A549 (cell line): ENCODE data around the gene KLHL36. TPM values are rescaled to one million over a fixed set of nuclear protein-coding genes. Genes with fewer than 3 reads are reported as not detected.

Experiments
- ATAC-seq, 2 experiments: fragments of 200-7000 bp in 1 of 2; fragments of >200 bp in 1 of 2; cut with Nextera tagmentation in 1 of 2; cut with Tn5 transposase in 1 of 2; 3 replicates each; pipeline versions ENCODE4 v1.8.0 to v1.9.1; 2018 to 2020; ENCODE audit warnings: mild to moderate bottlenecking in 1 of 2, moderate library complexity in 1 of 2
- CTCF ChIA-PET: fragments of 300-600 bp; sonication (Branson Sonifier 250); formaldehyde crosslinking; extraction: SDS; loops from one replicate; lab custom pipeline; 2021; ENCODE audit warnings: antibody characterized with exemption, inconsistent platforms; lab: Yijun Ruan, JAX
- POLR2A ChIA-PET: fragments of 350-600 bp; formaldehyde crosslinking; extraction: SDS; loops from one replicate; lab custom pipeline; 2021; ENCODE audit warnings: antibody characterized with exemption, inconsistent platforms; lab: Yijun Ruan, JAX
- DNase-seq, 2 experiments: peaks; one replicate each; pipeline versions ENCODE4 v3.0.0 to v3.0.0-alpha.2; 2011 to 2016; ENCODE audit warnings: low read depth in 1 of 2, low spot score in 1 of 2
- FAIRE-seq: peaks from 2 replicates; lab custom pipeline; 2011; peaks lifted over from hg19 to GRCh38; lab: Jason Lieb, UNC
- H3K27ac ChIP-seq, 2 experiments: fragments of >200 bp; sonication (Bioruptor Twin); formaldehyde crosslinking; 3 replicates each; pipeline ENCODE4 v1.5.1; 2016 to 2017
- H3K4me1 ChIP-seq: fragments of >200 bp; sonication (Bioruptor Twin); formaldehyde crosslinking; 3 replicates; pipeline ENCODE4 v1.6.1; 2016
- H3K4me2 ChIP-seq: fragments of >200 bp; sonication (Bioruptor Twin); formaldehyde crosslinking; 3 replicates; pipeline ENCODE4 v1.6.1; 2016
- H3K4me3 ChIP-seq: fragments of >200 bp; sonication (Bioruptor Twin); formaldehyde crosslinking; 3 replicates; pipeline ENCODE4 v1.5.1; 2016
- H3K9me3 ChIP-seq: fragments of >200 bp; sonication (Bioruptor Twin); formaldehyde crosslinking; 3 replicates; pipeline ENCODE4 v1.6.1; 2016
- BHLHE40 ChIP-seq: IDR thresholded peaks from 2 replicates; pipeline ENCODE4 v1.6.1; 2012; ENCODE audit warnings: low read depth, low read length, inconsistent platforms
- CBX8 ChIP-seq: fragments of 200-600 bp; sonication (generic); IDR thresholded peaks from 2 replicates; pipeline ENCODE4 v1.6.1; 2016
- CHD2 ChIP-seq: fragments of 150-350 bp; IDR thresholded peaks from 2 replicates; pipeline ENCODE4 v1.6.1; 2014; ENCODE audit warnings: low read length; ENCODE audit not compliant: partially characterized antibody
- CHD4 ChIP-seq: fragments of 200-600 bp; sonication (generic); IDR thresholded peaks from 2 replicates; pipeline ENCODE4 v1.6.1; 2016; ENCODE audit warnings: antibody characterized with exemption, mild to moderate bottlenecking, borderline replicate concordance
- FOSL2 ChIP-seq, 2 experiments: fragments of 450-650 bp in 1 of 2; fragments of >200 bp in 1 of 2; sonication (Bioruptor Twin) in 1 of 2; formaldehyde crosslinking; IDR thresholded peaks; 2 replicates each; pipeline versions ENCODE4 v1.5.0 to v1.6.1; 2016 to 2020; ENCODE audit warnings: mild to moderate bottlenecking in 1 of 2, moderate library complexity in 1 of 2
- GATA3 ChIP-seq: IDR thresholded peaks from 2 replicates; pipeline ENCODE4 v1.6.1; 2012; ENCODE audit warnings: borderline replicate concordance
- HEYL ChIP-seq: fragments of 250-450 bp; sonication (Bioruptor Pico); IDR thresholded peaks from 2 replicates; pipeline ENCODE4 v1.8.0; 2021; ENCODE audit warnings: mild to moderate bottlenecking, moderate library complexity
- HOXA7 ChIP-seq: fragments of 250-450 bp; sonication (Bioruptor Pico); IDR thresholded peaks from 2 replicates; pipeline ENCODE4 v1.5.0; 2020; ENCODE audit warnings: mild to moderate bottlenecking, moderate library complexity
- HOXB13 ChIP-seq: fragments of 250-450 bp; sonication (Bioruptor Pico); IDR thresholded peaks from 2 replicates; pipeline ENCODE4 v1.5.0; 2020; ENCODE audit warnings: low read depth, mild to moderate bottlenecking, moderate library complexity
- HOXB5 ChIP-seq: fragments of 250-450 bp; sonication (Bioruptor Pico); IDR thresholded peaks from 2 replicates; pipeline ENCODE4 v1.5.0; 2020; ENCODE audit warnings: mild to moderate bottlenecking, moderate library complexity
- KDM1A ChIP-seq: fragments of 200-600 bp; sonication (generic); IDR thresholded peaks from 2 replicates; pipeline ENCODE4 v1.6.1; 2016; ENCODE audit warnings: low read depth, mild to moderate bottlenecking
- KDM5A ChIP-seq: fragments of 200-600 bp; sonication (generic); IDR thresholded peaks from 2 replicates; pipeline ENCODE4 v1.6.1; 2016; ENCODE audit warnings: antibody characterized with exemption, mild to moderate bottlenecking
- MAZ ChIP-seq: fragments of 150-350 bp; IDR thresholded peaks from 2 replicates; pipeline ENCODE4 v1.6.1; 2014; ENCODE audit warnings: antibody characterized with exemption, low read depth, low read length, borderline replicate concordance
- NR3C1 ChIP-seq: fragments of >200 bp; sonication (Bioruptor Twin); formaldehyde crosslinking; IDR thresholded peaks from 3 replicates; pipeline ENCODE4 v1.6.1; 2017
- POLR2AphosphoS2 ChIP-seq: conservative IDR thresholded peaks from 2 replicates; pipeline ENCODE4 v1.6.1; 2012; ENCODE audit warnings: low read length, improper control_type of control experiment, inconsistent platforms
- RFX5 ChIP-seq: fragments of 450-650 bp; IDR thresholded peaks from 2 replicates; pipeline ENCODE4 v1.7.1; 2014; ENCODE audit warnings: antibody characterized with exemption, mild to moderate bottlenecking, moderate library complexity
- RNF2 ChIP-seq: fragments of 200-600 bp; sonication (generic); IDR thresholded peaks from 2 replicates; pipeline ENCODE4 v1.6.1; 2016; ENCODE audit warnings: low read depth, mild to moderate bottlenecking, antibody characterized with exemption, moderate library complexity, borderline replicate concordance
- TFCP2L1 ChIP-seq: fragments of 250-450 bp; sonication (Bioruptor Pico); IDR thresholded peaks from 2 replicates; pipeline ENCODE4 v1.5.0; 2021; ENCODE audit warnings: mild to moderate bottlenecking
- TP53 ChIP-seq: fragments of 250-450 bp; sonication (Bioruptor Pico); IDR thresholded peaks from 2 replicates; pipeline ENCODE4 v1.5.0; 2021; ENCODE audit warnings: mild to moderate bottlenecking, moderate library complexity
- ZC3H11A ChIP-seq: fragments of 450-650 bp; IDR thresholded peaks from 2 replicates; pipeline ENCODE4 v1.6.1; 2014; ENCODE audit warnings: antibody characterized with exemption, mild to moderate bottlenecking
- ZFP36 ChIP-seq: fragments of 450-650 bp; IDR thresholded peaks from 2 replicates; pipeline ENCODE4 v1.6.1; 2014; ENCODE audit warnings: borderline replicate concordance; ENCODE audit not compliant: partially characterized antibody
- ZNF302 ChIP-seq: fragments of 250-450 bp; sonication (Bioruptor Pico); IDR thresholded peaks from 2 replicates; pipeline ENCODE4 v1.9.0; 2021; ENCODE audit warnings: inconsistent platforms, mild to moderate bottlenecking, moderate library complexity
- ZSCAN20 ChIP-seq: fragments of 250-450 bp; sonication (Bioruptor Pico); IDR thresholded peaks from 2 replicates; pipeline ENCODE4 v1.8.0; 2022; ENCODE audit warnings: mild to moderate bottlenecking, moderate library complexity
- WGBS: methylation state at CpG from one replicate; pipeline ENCODE4 v1.1.6; 2017; ENCODE audit errors: missing lambda C conversion rate; 5-methylcytosine and 5-hydroxymethylcytosine counted together
- polyA plus RNA-seq, 4 experiments: library from polyadenylated mRNA; depleted of rRNA in 3 of 4; stranded (reverse); fragments of >200 nt; fragmentation: RNase III in 1 of 4; extraction: RNeasy Plus Mini Kit Qiagen cat#74134 plus additional on column Dnase treatment in 1 of 4; gene quantifications; 2 replicates in 3 of 4; 3 replicates in 1 of 4; pipeline ENCODE4 v1.2.3, GENCODE V29; 2011 to 2017
- TF ChIP-seq, protein P1 (sequence below): fragments of >200 bp; sonication (Bioruptor Twin); formaldehyde crosslinking; IDR thresholded peaks from 3 replicates; pipeline ENCODE4 v1.6.1; 2016
- TF ChIP-seq, protein P2 (sequence below): IDR thresholded peaks from 2 replicates; pipeline ENCODE4 v1.6.1; 2012; ENCODE audit warnings: low read depth, borderline replicate concordance
- TF ChIP-seq, protein P3 (sequence below): IDR thresholded peaks from 2 replicates; pipeline ENCODE4 v1.6.1; 2012
- TF ChIP-seq, protein P4 (sequence below): fragments of 450-650 bp; IDR thresholded peaks from 2 replicates; pipeline ENCODE4 v1.6.1; 2014; ENCODE audit warnings: antibody characterized with exemption
- TF ChIP-seq, protein P5 (sequence below): fragments of >200 bp; sonication (Bioruptor Twin); formaldehyde crosslinking; IDR thresholded peaks from 2 replicates; pipeline ENCODE4 v1.6.1; 2016

Gene KLHL36
- polyA plus RNA-seq, 2 of the 4 experiments (the other 2 are of a cell fraction) = 20.0 to 21.0 TPM

DNA sequence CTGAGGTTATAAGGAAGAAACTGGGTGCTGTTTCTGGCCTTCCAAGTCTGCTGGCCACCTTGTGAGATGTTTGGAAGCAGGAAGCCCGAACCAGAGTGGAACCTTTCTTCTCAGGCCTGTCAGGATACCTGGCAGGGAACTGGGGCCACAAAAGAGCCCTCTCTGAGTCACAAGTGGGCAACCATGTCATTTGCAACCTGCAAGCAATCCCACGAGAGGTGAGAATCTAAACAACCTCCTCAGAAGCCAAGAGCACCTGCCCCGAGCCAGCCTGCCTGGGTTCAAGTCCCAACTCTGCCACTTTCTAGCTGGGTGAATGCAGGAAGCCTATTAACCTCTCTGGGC lies 33.7 kb upstream of the KLHL36 start:
- CTCF ChIA-PET = interaction anchor here (1.1 to 4.8 kb wide), 6 partner anchors 9 to 125 kb away, joined by 3 to 30 read pairs (median 10); no protein-coding TSS in a partner anchor
- Histone ChIP-seq H3K4me2 (peak overlapping the region; percentile 83; the same call in 2 of the 3 replicates), H3K9me3 (no peaks in the 10 kb centered on the region), H3K4me1 (peaks cover 32% of the 10 kb centered on the region), H3K27ac (peak overlapping the region in 1 of 2 experiments; percentile 98; a peak in 3 of 6 replicates), H3K4me3 (no peak overlapping the region)
- ATAC-seq (no peak), DNase-seq (no peak), FAIRE-seq (no peak)
- WGBS = 85% methylated on average over 2 of the region's 3 CpGs
- POLR2A ChIA-PET = interaction anchor here (0.5 to 1.5 kb wide), 2 partner anchors 11 to 138 kb away, joined by 3 to 4 read pairs; no protein-coding TSS in a partner anchor
- TF ChIP-seq POLR2AphosphoS2 = 0 out of 2 replicates have a peak, but pooled peaks have one; percentile 21
- TF ChIP-seq, protein P1, sequence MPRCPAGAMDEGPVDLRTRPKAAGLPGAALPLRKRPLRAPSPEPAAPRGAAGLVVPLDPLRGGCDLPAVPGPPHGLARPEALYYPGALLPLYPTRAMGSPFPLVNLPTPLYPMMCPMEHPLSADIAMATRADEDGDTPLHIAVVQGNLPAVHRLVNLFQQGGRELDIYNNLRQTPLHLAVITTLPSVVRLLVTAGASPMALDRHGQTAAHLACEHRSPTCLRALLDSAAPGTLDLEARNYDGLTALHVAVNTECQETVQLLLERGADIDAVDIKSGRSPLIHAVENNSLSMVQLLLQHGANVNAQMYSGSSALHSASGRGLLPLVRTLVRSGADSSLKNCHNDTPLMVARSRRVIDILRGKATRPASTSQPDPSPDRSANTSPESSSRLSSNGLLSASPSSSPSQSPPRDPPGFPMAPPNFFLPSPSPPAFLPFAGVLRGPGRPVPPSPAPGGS = no peak
- TF ChIP-seq FOSL2 (IDR thresholded peaks at IDR 0.05) = no peak
- TF ChIP-seq FOSL2 (CRISPR knock-in tag; IDR thresholded peaks at IDR 0.05) = no peak

DNA sequence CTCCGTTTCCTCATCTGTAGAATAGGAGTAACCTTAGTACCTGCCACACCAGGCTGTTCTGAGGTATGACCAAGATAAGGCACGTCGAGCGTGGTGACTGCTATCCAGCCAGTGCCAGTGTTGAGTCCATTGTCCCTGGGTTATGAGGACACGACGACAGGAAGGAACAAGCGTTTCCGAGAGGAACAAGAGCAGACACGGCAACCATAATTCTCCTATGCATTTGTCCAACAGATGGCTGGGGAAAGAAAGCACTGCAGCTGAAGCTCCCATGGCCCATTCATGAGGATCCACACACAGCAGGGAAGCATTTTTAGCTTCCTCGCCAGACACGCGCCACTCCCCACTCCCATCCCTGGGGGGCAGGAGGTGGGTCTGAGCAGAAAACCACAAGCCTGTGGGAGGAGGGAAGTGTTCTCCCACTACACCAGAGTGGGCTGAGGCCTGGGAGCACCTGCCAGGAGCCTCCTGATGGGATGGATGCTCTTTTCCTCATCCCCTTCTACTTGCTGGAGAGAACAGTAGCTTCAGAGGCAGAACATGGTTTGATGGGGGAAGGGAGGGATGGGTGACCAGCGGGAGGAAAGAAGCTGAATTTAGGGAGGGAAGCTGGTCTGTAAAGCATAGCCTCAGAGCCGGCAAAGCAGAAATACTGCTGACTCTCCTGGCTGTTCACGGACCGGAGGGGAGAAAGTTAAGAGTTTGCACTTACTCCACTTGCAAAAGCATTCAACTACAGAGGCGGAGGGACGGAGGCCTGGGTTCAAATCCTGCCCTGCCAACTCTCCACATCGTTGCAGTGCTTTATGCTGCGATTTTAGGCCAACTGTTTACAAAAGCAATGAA lies 33.1 kb upstream of the KLHL36 start:
- TF ChIP-seq CBX8 = no peak
- TF ChIP-seq BHLHE40 = no peak
- TF ChIP-seq, protein P2, sequence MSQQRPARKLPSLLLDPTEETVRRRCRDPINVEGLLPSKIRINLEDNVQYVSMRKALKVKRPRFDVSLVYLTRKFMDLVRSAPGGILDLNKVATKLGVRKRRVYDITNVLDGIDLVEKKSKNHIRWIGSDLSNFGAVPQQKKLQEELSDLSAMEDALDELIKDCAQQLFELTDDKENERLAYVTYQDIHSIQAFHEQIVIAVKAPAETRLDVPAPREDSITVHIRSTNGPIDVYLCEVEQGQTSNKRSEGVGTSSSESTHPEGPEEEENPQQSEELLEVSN = no peak
- TF ChIP-seq ZNF302 (CRISPR knock-in tag) = no peak
- no peak for TF ChIP-seq CHD2
- TF ChIP-seq RNF2 = no peak
- TF ChIP-seq TFCP2L1 (CRISPR knock-in tag) = no peak
- TF ChIP-seq KDM5A = no peak
- no peak for TF ChIP-seq HOXA7 (CRISPR knock-in tag)
- no peak for TF ChIP-seq GATA3
- no peak for TF ChIP-seq HOXB5 (CRISPR knock-in tag)
- no peak for TF ChIP-seq TP53 (CRISPR knock-in tag)
- TF ChIP-seq ZC3H11A = no peak
- TF ChIP-seq, all 56 proteins: peak for 0
- no peak for DNase-seq
- Histone ChIP-seq H3K27ac (peak overlapping the region in 1 of 2 experiments; percentile 98; a peak in 3 of 6 replicates), H3K4me1 (peaks cover 38% of the 10 kb centered on the region), H3K4me3 (peak overlapping the region; percentile 92; the same call in 2 of the 3 replicates), H3K9me3 (no peaks in the 10 kb centered on the region), H3K4me2 (peak overlapping the region; percentile 83)
- 83% methylated on average over 20 of the region's 20 CpGs for WGBS
- ChIA-PET CTCF (interaction anchor here (0.7 to 4.8 kb wide), 6 partner anchors 9 to 124 kb away, joined by 3 to 30 read pairs (median 10); no protein-coding TSS in a partner anchor), POLR2A (interaction anchor here (0.8 to 1.5 kb wide), 2 partner anchors 12 to 109 kb away, joined by 4 read pairs; no protein-coding TSS in a partner anchor)
- FAIRE-seq = no peak
- ATAC-seq = no peak

DNA sequence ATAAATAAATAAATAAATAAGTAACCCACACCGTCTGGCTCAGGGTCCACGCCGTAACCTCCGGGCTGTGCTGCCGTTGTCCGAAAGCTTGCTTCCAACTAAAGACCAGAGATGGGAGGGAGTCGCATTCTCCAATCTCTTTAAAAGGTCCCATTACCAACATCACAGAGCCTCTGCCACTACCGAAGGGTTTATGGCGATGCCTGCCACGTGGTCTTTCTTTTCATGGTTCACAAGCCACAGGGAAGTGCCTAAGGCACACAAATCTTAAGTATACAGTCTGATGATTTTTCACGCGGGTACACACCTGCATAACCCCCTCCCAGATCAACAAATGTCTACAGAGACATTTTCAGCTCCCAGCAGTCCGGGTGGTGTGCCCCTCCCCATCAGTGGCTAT lies 31.8 kb upstream of the KLHL36 start:
- ATAC-seq (no peak), DNase-seq (peak in 1 of 2 experiments; percentile 36), FAIRE-seq (no peak)
- H3K4me2 ChIP-seq = peak overlapping the region; percentile 83
- no peaks in the 10 kb centered on the region for H3K9me3 ChIP-seq
- ChIA-PET CTCF (interaction anchor here (0.7 to 4.8 kb wide), 6 partner anchors 14 to 433 kb away, joined by 3 to 30 read pairs (median 4); no protein-coding TSS in a partner anchor), POLR2A (interaction anchor here (4.1 kb wide), 1 partner anchor 111 kb away, joined by 19 read pairs; the partner anchor contains the start of gene MEAK7)
- TF ChIP-seq MAZ = no peak
- no peak for TF ChIP-seq CHD4
- TF ChIP-seq, protein P3, sequence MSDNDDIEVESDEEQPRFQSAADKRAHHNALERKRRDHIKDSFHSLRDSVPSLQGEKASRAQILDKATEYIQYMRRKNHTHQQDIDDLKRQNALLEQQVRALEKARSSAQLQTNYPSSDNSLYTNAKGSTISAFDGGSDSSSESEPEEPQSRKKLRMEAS = peak; percentile 83
- TF ChIP-seq, protein P4, sequence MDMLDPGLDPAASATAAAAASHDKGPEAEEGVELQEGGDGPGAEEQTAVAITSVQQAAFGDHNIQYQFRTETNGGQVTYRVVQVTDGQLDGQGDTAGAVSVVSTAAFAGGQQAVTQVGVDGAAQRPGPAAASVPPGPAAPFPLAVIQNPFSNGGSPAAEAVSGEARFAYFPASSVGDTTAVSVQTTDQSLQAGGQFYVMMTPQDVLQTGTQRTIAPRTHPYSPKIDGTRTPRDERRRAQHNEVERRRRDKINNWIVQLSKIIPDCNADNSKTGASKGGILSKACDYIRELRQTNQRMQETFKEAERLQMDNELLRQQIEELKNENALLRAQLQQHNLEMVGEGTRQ = peak; percentile 20; the same call in 1 of the 2 replicates
- TF ChIP-seq HOXB13 = no peak
- TF ChIP-seq NR3C1 = no peak
- TF ChIP-seq, protein P5, sequence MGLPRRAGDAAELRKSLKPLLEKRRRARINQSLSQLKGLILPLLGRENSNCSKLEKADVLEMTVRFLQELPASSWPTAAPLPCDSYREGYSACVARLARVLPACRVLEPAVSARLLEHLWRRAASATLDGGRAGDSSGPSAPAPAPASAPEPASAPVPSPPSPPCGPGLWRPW = no peak
- TF ChIP-seq ZFP36 = no peak
- TF ChIP-seq RFX5 = no peak
- TF ChIP-seq HEYL (CRISPR knock-in tag) = no peak
- no peak for TF ChIP-seq POLR2AphosphoS2
- TF ChIP-seq ZSCAN20 (CRISPR knock-in tag) = no peak
- no peak for TF ChIP-seq KDM1A
- TF ChIP-seq, all 56 proteins: peak for 2
- H3K27ac ChIP-seq = peak overlapping the region; percentile 82 to 98
- peak overlapping the region; percentile 92 for H3K4me3 ChIP-seq
- peaks cover 44% of the 10 kb centered on the region for H3K4me1 ChIP-seq
- 4% methylated on average over 13 of the region's 13 CpGs for WGBS
